ENCODE data around the gene STK4.

The STK4 gene

DNA sequence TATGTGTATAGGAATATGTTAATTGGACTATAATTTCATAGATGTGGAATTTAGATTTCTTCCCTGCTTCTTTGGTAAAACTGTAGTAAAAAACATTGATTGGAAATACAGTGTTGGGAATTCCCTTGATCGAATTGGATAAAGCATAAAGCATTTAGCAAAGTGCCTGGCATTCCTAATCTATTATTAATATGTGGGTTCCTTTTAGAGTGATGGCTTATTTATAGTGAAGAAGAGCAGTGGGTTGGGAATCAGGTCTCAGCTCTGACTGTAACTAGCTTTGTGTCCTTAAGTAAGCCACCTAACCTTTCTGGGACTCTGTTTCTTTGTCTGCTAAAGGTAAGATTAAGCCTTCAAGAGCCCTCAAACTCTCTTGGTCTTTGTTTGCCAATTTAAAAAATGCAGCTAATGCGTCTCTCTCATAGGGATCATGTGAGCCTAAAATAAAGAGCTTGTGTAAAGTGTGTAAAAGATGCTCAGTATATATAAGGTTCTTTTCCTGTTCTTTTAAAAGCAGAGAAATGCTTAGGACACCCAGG is 81.3 kb downstream of the STK4 start:
- Histone ChIP-seq H3K27ac (no peak overlapping the region), H3K4me2 (no peak overlapping the region), H3K4me1 (peaks cover 34% of the 10 kb centered on the region), H4K20me1 (peaks cover 4% of the 10 kb centered on the region; the same call in 1 of the 2 replicates), H3K4me3 (no peak overlapping the region), H3K36me3 (peaks cover 12% of the 10 kb centered on the region; the same call in 1 of the 2 replicates), H3K27me3 (no peaks in the 10 kb centered on the region), H3K9me3 (no peaks in the 10 kb centered on the region), H3K9ac (no peak overlapping the region)
- no peak for TF ChIP-seq Cebpa-rat (IDR thresholded peaks at IDR 0.05)

DNA sequence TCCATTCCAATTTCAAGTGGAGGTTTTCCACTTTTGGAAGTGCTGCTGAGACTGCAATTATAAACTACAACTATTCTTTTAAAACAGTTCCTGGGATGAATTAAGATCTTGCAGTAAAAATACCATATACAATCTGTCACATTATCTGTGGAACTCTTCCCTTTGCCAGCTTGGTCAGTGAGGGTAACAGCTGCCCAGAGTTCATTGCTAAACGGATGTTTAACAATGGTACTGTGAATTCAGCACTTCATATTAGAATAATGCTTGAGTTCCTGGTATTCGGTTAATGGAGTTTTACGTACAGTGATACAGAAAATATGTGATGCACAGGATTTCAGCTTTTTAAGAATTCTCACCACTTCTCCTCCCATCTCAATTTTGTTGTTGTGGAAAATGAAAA is 83.1 kb downstream of the STK4 start:
- H4K20me1 ChIP-seq = peaks cover 2% of the 10 kb centered on the region; the same call in 1 of the 2 replicates
- peak overlapping the region; percentile 66 for H3K27ac ChIP-seq
- no peaks in the 10 kb centered on the region for H3K27me3 ChIP-seq
- peaks cover 51% of the 10 kb centered on the region for H3K4me1 ChIP-seq
- TF ChIP-seq Cebpa-rat (IDR thresholded peaks at IDR 0.05) = no peak
- no peak overlapping the region for H3K9ac ChIP-seq
- peaks cover 9% of the 10 kb centered on the region; the same call in 1 of the 2 replicates for H3K36me3 ChIP-seq
- H3K4me3 ChIP-seq = no peak overlapping the region
- H3K9me3 ChIP-seq = no peaks in the 10 kb centered on the region
- peak overlapping the region; percentile 65 for H3K4me2 ChIP-seq

DNA sequence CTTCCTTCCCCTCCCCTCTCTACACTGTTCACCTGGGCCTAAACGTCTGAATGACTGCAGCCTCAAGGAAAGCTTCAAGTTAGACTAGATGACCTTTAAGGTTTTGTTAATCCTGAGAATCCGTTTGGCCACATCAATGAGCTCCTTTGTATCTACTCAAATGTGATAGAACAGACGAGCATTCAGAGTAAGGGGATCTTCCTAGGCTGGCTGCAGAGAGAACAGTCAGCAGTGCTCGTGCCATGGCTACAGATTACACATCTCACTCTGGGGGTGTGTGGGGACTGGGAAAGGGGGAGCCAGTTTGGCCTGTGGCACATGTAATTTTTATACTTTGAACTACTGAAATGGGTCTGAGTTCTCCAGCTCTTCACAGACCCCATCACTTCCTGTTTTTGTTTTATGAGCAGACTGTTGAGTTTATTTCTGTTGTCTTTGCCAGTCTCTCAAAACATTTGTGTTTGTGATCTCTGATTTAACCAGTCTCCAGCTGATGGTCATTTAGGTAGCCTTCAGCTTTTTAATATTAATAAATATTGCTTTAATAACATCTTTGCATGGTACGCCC is 83.7 kb downstream of the STK4 start:
- H3K4me2 ChIP-seq = peak overlapping the region; percentile 65
- H3K36me3 ChIP-seq = peaks cover 13% of the 10 kb centered on the region; the same call in 1 of the 2 replicates
- H3K9ac ChIP-seq = no peak overlapping the region
- H3K27me3 ChIP-seq = no peaks in the 10 kb centered on the region
- no peaks in the 10 kb centered on the region for H4K20me1 ChIP-seq
- H3K9me3 ChIP-seq = no peaks in the 10 kb centered on the region
- no peak overlapping the region for H3K4me3 ChIP-seq
- peak overlapping the region; percentile 66 for H3K27ac ChIP-seq
- no peak for TF ChIP-seq Cebpa-rat (IDR thresholded peaks at IDR 0.05)
- H3K4me1 ChIP-seq = peaks cover 54% of the 10 kb centered on the region

DNA sequence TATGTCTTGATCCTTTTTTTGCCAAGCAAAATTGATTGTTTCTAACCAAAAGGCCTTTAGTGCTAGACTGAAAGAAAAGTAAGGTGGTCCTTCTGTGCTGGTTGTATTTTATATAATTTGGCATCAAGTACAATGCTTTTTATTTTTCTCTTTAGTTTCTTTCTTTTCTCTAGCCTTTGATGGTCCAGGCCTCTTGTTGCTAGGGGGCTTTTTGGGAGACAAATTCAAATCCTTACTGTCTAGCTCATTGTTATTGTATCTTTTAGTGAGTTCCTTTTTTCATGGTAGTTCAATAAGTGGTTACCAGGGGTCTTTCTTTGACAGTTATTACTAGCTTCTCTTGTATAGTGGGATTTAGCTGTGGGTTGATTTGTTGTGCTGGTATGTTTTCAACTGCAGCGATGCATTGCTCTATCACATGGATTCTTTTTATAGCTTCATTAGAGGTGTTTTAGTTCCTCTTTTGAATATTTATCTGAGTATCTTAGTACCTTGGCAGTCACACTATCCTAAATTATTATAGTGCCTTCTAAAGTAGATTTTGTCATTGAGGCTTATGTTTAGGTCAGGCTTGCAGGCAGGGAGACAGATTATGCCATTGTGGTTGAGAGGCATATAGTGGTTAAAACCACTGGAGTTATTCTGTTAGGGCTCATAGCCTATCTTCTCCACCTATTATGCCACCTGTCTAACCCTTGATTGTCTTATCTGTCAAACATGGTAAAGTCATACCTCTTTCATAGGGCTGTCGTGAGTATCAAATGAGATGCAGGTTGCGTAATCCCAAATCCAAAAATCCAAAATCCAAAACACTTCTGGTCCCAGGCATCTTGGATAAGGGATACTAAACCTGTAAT is 85.1 kb downstream of the STK4 start:
- H3K4me3 ChIP-seq = no peak overlapping the region
- no peaks in the 10 kb centered on the region for H3K9me3 ChIP-seq
- H3K27me3 ChIP-seq = no peaks in the 10 kb centered on the region
- H3K4me1 ChIP-seq = peaks cover 58% of the 10 kb centered on the region
- H3K4me2 ChIP-seq = peak overlapping the region; percentile 58
- H3K27ac ChIP-seq = no peak overlapping the region
- no peaks in the 10 kb centered on the region for H4K20me1 ChIP-seq
- H3K9ac ChIP-seq = peak overlapping the region; percentile 8; the same call in 1 of the 2 replicates
- peaks cover 9% of the 10 kb centered on the region; the same call in 1 of the 2 replicates for H3K36me3 ChIP-seq
- TF ChIP-seq Cebpa-rat (IDR thresholded peaks at IDR 0.05) = peak; percentile 77; the same call in 1 of the 2 replicates

DNA sequence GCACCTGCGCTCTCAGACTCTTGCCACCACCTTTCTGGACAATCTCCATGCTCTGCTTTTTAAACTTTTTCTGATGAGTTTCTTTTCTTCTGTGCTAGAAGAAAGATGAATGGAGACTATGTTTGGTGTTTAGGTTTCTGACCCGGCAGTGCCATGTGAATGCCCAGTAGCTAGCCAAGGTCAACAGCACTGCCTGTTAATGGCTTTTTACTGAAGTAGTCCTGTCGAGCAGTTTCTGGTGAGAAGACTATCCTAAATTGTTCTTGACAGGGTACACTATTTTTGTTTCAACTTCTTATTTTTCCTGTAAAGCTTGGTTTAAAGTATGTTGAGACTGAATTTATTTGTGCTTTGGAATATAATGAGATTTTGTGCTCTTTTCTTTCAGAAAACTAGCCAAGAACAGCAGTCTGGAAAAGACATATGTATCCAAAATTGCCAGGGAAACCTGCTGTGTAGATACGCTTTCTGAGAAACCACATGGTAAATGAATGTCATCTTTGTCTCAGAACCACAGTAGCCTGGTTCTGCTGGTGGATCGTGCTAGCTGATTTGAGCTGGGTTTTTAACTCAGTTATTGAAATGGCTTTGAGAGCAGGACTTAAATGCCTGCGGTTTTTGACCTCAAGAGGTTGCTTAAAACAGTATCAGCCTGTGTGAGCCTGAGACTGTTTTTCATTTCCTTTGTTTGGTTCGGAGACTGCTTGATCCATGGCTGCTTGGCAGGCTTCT is 86.6 kb downstream of the STK4 start:
- Histone ChIP-seq H3K4me2 (peak overlapping the region; percentile 57), H3K27ac (peak overlapping the region; percentile 61)

DNA sequence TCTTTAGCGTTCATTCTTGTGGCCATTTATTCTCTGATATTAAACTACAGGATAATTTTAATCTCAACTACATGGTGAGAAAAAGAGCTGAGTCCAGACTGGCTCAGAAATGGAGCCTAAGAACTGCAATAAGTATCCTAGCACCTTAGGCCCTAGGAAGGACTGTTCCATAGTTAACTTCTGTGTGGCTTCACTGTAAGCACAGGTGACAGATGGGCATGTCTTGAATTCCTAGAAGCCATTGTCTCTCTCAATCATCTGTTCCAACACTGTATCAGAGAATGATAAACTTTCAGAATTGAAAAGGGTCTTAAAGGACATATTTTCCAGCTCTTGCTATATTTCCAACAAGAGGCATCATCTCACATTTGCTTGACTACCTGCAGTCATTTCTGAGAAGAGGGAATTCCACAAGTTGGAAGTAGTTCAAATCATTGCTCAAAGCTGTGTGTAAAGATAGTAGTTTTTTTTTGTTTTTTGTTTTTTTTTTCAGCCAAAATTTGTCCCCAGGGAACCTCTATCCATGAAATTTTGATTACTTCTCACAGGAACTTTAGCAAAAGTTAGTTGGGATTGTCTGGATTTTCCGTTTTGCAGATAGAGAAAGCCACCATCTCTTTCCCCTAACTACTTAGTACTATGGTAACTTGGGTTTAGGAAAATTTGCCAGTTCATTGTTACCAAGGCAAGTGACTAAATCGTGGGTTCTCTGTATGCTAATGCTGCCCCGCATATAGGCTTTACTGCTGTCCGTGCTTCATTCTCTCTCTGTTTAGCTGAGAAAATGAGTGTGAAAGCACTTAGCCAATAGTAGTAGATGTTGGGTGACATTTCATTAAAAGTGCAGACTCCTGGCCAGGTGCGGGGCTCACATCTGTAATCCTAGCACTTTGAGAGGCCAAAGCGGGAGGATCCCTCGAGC is 87.4 kb downstream of the STK4 start:
- Histone ChIP-seq H3K27me3 (no peaks in the 10 kb centered on the region), H3K9me3 (no peaks in the 10 kb centered on the region), H3K27ac (peak overlapping the region; percentile 61), H3K4me2 (peak overlapping the region; percentile 57), H3K9ac (peak overlapping the region; percentile 46), H4K20me1 (no peaks in the 10 kb centered on the region), H3K4me1 (peaks cover 58% of the 10 kb centered on the region), H3K4me3 (no peak overlapping the region), H3K36me3 (peaks cover 20% of the 10 kb centered on the region)
- no peak for TF ChIP-seq Cebpa-rat (IDR thresholded peaks at IDR 0.05)

More for the DNA sequence above, 86.6 kb downstream of the STK4 start:
- no peaks in the 10 kb centered on the region for H3K9me3 ChIP-seq
- H3K4me1 ChIP-seq = peaks cover 58% of the 10 kb centered on the region
- H4K20me1 ChIP-seq = no peaks in the 10 kb centered on the region
- no peak overlapping the region for H3K4me3 ChIP-seq
- TF ChIP-seq Cebpa-rat (IDR thresholded peaks at IDR 0.05) = no peak
- H3K9ac ChIP-seq = peak overlapping the region; percentile 46
- H3K27me3 ChIP-seq = no peaks in the 10 kb centered on the region
- H3K36me3 ChIP-seq = peaks cover 20% of the 10 kb centered on the region

DNA sequence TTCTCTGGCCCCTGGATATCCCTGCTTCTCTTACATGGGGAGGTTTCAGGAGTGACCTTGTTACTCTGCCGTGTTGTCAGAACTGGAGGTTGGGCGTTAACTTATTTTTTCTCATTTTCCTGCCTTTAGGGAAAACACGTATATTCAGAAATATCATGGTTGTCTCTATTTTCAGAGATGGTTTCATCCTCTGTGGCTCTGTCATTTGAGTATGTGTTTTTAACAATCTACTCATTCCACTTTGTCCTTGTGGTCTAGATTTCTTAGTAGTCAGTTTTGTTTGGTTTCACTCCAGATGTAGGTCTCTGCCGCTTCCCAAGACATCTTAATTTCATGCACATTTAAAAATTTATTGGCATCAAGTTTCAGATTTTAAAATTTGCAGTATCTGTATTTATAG is 88.7 kb downstream of the STK4 start:
- Histone ChIP-seq H3K27me3 (no peaks in the 10 kb centered on the region), H3K27ac (no peak overlapping the region), H3K9me3 (no peaks in the 10 kb centered on the region), H3K36me3 (peaks cover 20% of the 10 kb centered on the region), H4K20me1 (no peaks in the 10 kb centered on the region), H3K4me3 (no peak overlapping the region), H3K9ac (no peak overlapping the region), H3K4me1 (peaks cover 50% of the 10 kb centered on the region), H3K4me2 (0 out of 2 replicates have a peak overlapping the region, but pooled peaks have one; percentile 0)
- TF ChIP-seq Cebpa-rat (IDR thresholded peaks at IDR 0.05) = no peak

DNA sequence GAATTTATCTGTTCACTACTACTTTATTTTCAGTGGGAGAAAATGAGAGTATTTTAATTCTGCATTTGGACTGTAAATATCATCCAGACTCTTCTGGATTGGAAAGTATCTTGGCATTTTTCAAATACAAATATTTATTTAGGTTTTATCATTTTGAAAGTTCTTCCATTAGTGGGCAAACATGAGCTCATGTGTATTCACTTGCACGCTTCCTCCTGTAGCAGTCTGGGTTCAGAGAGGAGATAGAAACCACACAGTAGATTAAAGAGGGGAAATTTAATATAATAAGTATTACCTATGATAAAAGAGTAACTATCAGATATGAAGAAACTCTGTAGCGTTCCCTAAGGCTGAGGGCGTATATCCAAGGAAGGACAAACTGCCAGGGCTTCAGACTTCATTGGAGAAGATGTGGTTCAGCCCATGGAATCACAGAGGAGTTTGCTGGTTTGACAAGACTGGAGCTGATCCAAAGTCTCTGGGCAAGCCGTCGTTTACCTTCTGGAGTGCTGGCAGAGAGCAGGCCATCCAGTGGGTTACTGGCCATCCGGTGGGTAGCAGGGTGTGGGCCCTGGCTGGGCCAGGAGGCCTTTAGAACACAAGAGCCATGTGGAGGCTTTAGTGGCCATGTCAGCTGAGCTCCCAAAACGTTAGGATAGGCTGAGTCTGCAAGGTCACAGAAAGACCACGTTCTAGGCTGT is 90.3 kb downstream of the STK4 start:
- no peak overlapping the region for H3K9ac ChIP-seq
- H3K36me3 ChIP-seq = peaks cover 26% of the 10 kb centered on the region
- H3K4me1 ChIP-seq = peaks cover 35% of the 10 kb centered on the region
- no peaks in the 10 kb centered on the region; the same call in 1 of the 2 replicates for H4K20me1 ChIP-seq
- H3K9me3 ChIP-seq = no peaks in the 10 kb centered on the region
- no peak overlapping the region for H3K4me2 ChIP-seq
- no peaks in the 10 kb centered on the region for H3K27me3 ChIP-seq
- H3K4me3 ChIP-seq = no peak overlapping the region
- H3K27ac ChIP-seq = no peak overlapping the region
- no peak for TF ChIP-seq Cebpa-rat (IDR thresholded peaks at IDR 0.05)
